VCaP (cell line): ENCODE data around the gene BTF3L4.
"Not testable (repeated sequence)": the region's sequence is repeated elsewhere in the genome, so short reads cannot be mapped to it uniquely, and the experiment has no call there.

Source experiments
- H3K27ac ChIP-seq: fragments of 450-650 bp; 2 replicates; pipeline ENCODE4 v1.5.1; 2017
- CTCF ChIP-seq: fragments of 450-650 bp; conservative IDR thresholded peaks from 2 replicates; pipeline ENCODE4 v1.5.1; 2017; ENCODE audit warnings: mild to moderate bottlenecking, moderate library complexity

BTF3L4 gene

GRCh38 chr1:52045236-52045635, 10.9 kb upstream of the BTF3L4 start:
- H3K27ac ChIP-seq: no peak overlapping the region
- no peak for TF ChIP-seq CTCF

GRCh38 chr1:52045666-52046195, 10.4 kb upstream of the BTF3L4 start:
- not testable (repeated sequence) for H3K27ac ChIP-seq

- not testable (repeated sequence) for H3K27ac ChIP-seq
These were observed 6.8 kb upstream of the BTF3L4 start for GRCh38 chr1:52049337-52049736.

- H3K27ac ChIP-seq: peak overlapping the region; percentile 99; the same call in 1 of the 2 replicates
- no peak for TF ChIP-seq CTCF
These were observed 2.2 kb upstream of the BTF3L4 start for GRCh38 chr1:52053862-52054261.

- peak overlapping the region; percentile 99 for H3K27ac ChIP-seq
- TF ChIP-seq CTCF: no peak
These were observed 1.5 kb upstream of the BTF3L4 start for GRCh38 chr1:52054496-52055065.

DNA sequence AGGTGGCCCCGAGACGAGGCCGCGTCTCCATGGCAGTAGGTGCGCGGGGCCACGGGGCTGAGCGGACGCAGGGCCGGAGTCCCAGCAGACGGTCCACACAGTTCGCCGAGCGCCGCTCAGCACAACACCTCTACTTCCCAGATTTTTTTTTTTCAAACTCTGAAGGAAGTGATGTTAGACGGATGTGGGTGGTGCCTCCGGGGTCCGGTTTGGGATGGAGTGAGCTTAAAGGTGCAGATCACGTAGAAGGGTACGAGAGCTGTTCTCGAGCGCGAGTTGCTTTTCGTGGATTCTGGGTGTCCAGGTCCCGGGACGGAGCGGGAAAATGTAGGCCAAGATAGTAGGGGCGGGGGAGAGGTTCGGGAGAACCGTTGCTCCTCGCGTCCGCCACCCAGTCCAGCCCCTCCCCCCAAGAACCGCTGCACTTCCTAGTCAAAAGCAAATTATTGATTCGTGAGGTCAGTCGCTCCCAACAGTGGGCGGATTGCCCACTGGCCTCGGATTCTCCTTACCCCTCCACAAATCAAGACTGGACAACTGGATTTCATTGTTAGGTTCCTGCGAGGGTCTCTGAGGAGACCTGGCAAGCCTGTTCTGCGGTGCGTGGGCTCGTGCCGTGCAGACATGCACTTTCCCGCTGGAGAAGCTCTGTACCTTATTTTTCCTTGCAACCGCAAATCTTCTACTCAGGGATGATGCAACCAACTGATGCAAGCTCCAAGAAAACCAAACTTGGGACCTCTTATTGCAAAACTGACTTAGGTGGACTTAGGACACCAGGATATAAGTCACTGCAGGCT, 829 bp upstream of the BTF3L4 start, which contains the start of gene TXNDC12:
Gene TXNDC12, minus strand, starts transcription at position 126 of the 800 bp plus-strand sequence. Its CDS starts 95 bp downstream, at position 31.
- TF ChIP-seq CTCF: no peak
- peak within 1 kb of the TSS; percentile 99 for H3K27ac ChIP-seq

- peak overlapping the region; percentile 99 for H3K27ac ChIP-seq
- no peak for TF ChIP-seq CTCF
These were observed 281 bp upstream of the BTF3L4 start for GRCh38 chr1:52055866-52056162.

GRCh38 chr1:52056937-52057231, 789 bp downstream of the BTF3L4 start:
- H3K27ac ChIP-seq: peak overlapping the region; percentile 99
- no peak for TF ChIP-seq CTCF
